ENCODE results near the gene NUDT13. TPM values are rescaled to one million over a fixed set of nuclear protein-coding genes. Genes with fewer than 3 reads are reported as not detected.

The NUDT13 gene
- total and polyA plus RNA-seq, 9 of the 15 experiments (the other 6 are each of a cell fraction or from before 2014, with no cell fraction given) = 4.7 to 11.1 (median 5.6) TPM

DNA sequence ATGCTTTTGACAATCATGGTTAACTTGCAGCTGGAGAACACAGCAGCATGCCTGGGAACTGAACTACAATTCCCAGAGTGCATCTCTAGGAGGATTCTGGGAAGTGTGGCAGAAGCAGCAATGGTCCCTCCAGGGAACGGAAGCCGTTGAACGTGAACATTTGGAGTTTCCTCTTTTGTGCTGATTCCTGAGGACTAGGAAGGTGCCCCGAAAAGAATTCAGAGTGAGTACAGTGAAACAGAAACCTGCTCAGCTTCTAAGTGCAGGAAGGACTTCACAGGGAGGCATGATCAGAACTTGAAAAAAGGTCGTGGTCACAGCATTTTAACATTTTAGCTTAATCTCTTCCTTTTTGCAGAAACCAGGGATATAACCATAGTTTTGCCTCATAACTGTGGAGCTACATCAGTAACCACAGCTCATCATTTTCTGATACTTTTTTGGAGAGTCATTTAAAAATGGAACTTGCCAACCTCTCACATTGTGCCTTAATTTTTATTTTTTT is at the start of gene NUDT13 (continued):
- TF ChIP-seq, protein P1, sequence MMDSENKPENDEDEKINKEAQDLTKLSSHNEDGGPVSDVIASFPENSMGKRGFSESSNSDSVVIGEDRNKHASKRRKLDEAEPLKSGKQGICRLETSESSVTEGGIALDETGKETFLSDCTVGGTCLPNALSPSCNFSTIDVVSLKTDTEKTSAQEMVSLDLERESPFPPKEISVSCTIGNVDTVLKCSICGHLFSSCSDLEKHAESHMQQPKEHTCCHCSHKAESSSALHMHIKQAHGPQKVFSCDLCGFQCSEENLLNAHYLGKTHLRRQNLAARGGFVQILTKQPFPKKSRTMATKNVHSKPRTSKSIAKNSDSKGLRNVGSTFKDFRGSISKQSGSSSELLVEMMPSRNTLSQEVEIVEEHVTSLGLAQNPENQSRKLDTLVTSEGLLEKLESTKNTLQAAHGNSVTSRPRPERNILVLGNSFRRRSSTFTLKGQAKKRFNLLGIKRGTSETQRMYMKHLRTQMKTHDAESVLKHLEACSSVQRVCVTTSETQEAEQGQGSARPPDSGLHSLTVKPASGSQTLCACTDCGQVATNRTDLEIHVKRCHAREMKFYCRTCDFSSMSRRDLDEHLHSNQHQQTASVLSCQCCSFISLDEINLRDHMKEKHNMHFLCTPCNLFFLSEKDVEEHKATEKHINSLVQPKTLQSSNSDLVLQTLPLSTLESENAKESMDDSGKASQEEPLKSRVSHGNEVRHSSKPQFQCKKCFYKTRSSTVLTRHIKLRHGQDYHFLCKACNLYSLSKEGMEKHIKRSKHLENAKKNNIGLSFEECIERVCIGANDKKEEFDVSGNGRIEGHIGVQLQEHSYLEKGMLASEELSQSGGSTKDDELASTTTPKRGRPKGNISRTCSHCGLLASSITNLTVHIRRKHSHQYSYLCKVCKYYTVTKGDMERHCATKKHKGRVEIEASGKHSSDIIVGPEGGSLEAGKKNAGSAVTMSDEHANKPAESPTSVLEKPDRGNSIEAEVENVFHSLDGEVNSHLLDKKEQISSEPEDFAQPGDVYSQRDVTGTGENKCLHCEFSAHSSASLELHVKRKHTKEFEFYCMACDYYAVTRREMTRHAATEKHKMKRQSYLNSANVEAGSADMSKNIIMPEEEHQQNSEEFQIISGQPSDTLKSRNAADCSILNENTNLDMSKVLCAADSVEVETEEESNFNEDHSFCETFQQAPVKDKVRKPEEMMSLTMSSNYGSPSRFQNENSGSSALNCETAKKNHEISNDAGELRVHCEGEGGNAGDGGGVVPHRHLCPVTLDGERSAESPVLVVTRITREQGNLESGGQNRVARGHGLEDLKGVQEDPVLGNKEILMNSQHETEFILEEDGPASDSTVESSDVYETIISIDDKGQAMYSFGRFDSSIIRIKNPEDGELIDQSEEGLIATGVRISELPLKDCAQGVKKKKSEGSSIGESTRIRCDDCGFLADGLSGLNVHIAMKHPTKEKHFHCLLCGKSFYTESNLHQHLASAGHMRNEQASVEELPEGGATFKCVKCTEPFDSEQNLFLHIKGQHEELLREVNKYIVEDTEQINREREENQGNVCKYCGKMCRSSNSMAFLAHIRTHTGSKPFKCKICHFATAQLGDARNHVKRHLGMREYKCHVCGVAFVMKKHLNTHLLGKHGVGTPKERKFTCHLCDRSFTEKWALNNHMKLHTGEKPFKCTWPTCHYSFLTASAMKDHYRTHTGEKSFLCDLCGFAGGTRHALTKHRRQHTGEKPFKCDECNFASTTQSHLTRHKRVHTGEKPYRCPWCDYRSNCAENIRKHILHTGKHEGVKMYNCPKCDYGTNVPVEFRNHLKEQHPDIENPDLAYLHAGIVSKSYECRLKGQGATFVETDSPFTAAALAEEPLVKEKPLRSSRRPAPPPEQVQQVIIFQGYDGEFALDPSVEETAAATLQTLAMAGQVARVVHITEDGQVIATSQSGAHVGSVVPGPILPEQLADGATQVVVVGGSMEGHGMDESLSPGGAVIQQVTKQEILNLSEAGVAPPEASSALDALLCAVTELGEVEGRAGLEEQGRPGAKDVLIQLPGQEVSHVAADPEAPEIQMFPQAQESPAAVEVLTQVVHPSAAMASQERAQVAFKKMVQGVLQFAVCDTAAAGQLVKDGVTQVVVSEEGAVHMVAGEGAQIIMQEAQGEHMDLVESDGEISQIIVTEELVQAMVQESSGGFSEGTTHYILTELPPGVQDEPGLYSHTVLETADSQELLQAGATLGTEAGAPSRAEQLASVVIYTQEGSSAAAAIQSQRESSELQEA (IDR thresholded peaks at IDR 0.05; ENCODE audit: low read depth) = peak; percentile 80
- TF ChIP-seq PRPF4 (IDR thresholded peaks at IDR 0.05; ENCODE audit: insufficient read depth, low read depth, low read length, poor library complexity, severe bottlenecking) (no peak), KLF1 (tag; IDR thresholded peaks at IDR 0.05) (no peak), TRIM24 (IDR thresholded peaks at IDR 0.05) (no peak), JUND (IDR thresholded peaks at IDR 0.05; ENCODE audit: borderline replicate concordance, low read depth, low read length) (peak; percentile 78), JUND (tag; IDR thresholded peaks at IDR 0.05; ENCODE audit: borderline replicate concordance, low read depth, low read length) (peak; percentile 38; the same call in 1 of the 3 replicates), FOSL1 (tag; conservative IDR thresholded peaks at IDR 0.05) (no peak), ZNF79 (CRISPR knock-in tag; IDR thresholded peaks at IDR 0.05; ENCODE audit: low read depth) (no peak), MAZ (CRISPR knock-in tag; conservative IDR thresholded peaks at IDR 0.05 in 1 of 2, IDR thresholded peaks at IDR 0.05 in 1 of 2) (no peak; a peak in 1 of 4 replicates), TOE1 (IDR thresholded peaks at IDR 0.05; ENCODE audit: borderline replicate concordance) (no peak), TOE1 (CRISPR knock-in tag; IDR thresholded peaks at IDR 0.05; ENCODE audit: borderline replicate concordance, low read depth) (no peak), SMARCA5 (IDR thresholded peaks at IDR 0.05) (no peak), NCOR1 (IDR thresholded peaks at IDR 0.05) (no peak; the same call in 1 of the 2 replicates), HIVEP1 (CRISPR knock-in tag; IDR thresholded peaks at IDR 0.05) (no peak), L3MBTL2 (IDR thresholded peaks at IDR 0.05) (no peak), NCOA6 (IDR thresholded peaks at IDR 0.05) (peak; percentile 51; the same call in 1 of the 2 replicates), NR2F6 (CRISPR knock-in tag; IDR thresholded peaks at IDR 0.05) (no peak), HNRNPH1 (optimal IDR thresholded peaks at IDR 0.05; ENCODE audit: low read depth, low read length) (no peak), ZFP30 (CRISPR knock-in tag; IDR thresholded peaks at IDR 0.05; ENCODE audit: borderline replicate concordance) (no peak)
- TF ChIP-seq, protein P2, sequence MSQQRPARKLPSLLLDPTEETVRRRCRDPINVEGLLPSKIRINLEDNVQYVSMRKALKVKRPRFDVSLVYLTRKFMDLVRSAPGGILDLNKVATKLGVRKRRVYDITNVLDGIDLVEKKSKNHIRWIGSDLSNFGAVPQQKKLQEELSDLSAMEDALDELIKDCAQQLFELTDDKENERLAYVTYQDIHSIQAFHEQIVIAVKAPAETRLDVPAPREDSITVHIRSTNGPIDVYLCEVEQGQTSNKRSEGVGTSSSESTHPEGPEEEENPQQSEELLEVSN (IDR thresholded peaks at IDR 0.05; ENCODE audit: borderline replicate concordance in 1 of 2, extremely low read depth in 1 of 2, insufficient read depth in 1 of 2, insufficient read length in 1 of 2, low read depth in 1 of 2, low read length in 1 of 2, poor library complexity in 1 of 2, severe bottlenecking in 1 of 2) = no peak

Measured in K562 (cell line).